HG03135 (cell line): Measurements from ENCODE around the gene RFWD3.
"Not testable (repeated sequence)": the region's sequence is repeated elsewhere in the genome, so short reads cannot be mapped to it uniquely, and the experiment has no call there.

Experiments
- ATAC-seq: cut with Tn5 transposase; IDR thresholded peaks from one replicate; pipeline ENCODE4 v1.9.1; 2021; ENCODE audit warnings: mild to moderate bottlenecking, moderate library complexity; ENCODE audit not compliant: unreplicated experiment

Gene RFWD3

GRCh38 chr16:74667255-74667700 lies 601 bp upstream of the RFWD3 start:
- ATAC-seq, result no peak

GRCh38 chr16:74666010-74666421 lies 661 bp downstream of the RFWD3 start:
- ATAC-seq, result no peak

- no peak for ATAC-seq
Observed at GRCh38 chr16:74661064-74661463, 5.6 kb downstream of the RFWD3 start.

GRCh38 chr16:74660383-74660782 lies 6.3 kb downstream of the RFWD3 start:
- no peak for ATAC-seq

GRCh38 chr16:74659041-74659440 lies 7.6 kb downstream of the RFWD3 start:
- ATAC-seq, result no peak

- ATAC-seq, result no peak
Observed at GRCh38 chr16:74657870-74658642, 8.6 kb downstream of the RFWD3 start.

GRCh38 chr16:74654536-74655050 lies 12.1 kb downstream of the RFWD3 start:
- ATAC-seq, result no peak

- not testable (repeated sequence) for ATAC-seq
Observed at GRCh38 chr16:74652883-74653282, 13.8 kb downstream of the RFWD3 start.

- no peak for ATAC-seq
Observed at GRCh38 chr16:74652249-74652648, 14.4 kb downstream of the RFWD3 start.

GRCh38 chr16:74651841-74652240 lies 14.8 kb downstream of the RFWD3 start:
- no peak for ATAC-seq

GRCh38 chr16:74650966-74651567 lies 15.6 kb downstream of the RFWD3 start:
- ATAC-seq, result no peak

GRCh38 chr16:74649839-74650504 lies 16.7 kb downstream of the RFWD3 start:
- ATAC-seq, result no peak

- ATAC-seq, result no peak
Observed at GRCh38 chr16:74641969-74642368, 24.7 kb downstream of the RFWD3 start.

GRCh38 chr16:74637742-74638453 lies 28.8 kb downstream of the RFWD3 start:
- no peak for ATAC-seq

- ATAC-seq, result no peak
Observed at GRCh38 chr16:74635303-74635702, 31.4 kb downstream of the RFWD3 start.

GRCh38 chr16:74633686-74634085 lies 33.0 kb downstream of the RFWD3 start:
- no peak for ATAC-seq

GRCh38 chr16:74627506-74628220 lies 39.0 kb downstream of the RFWD3 start:
- no peak for ATAC-seq

- no peak for ATAC-seq
Observed at GRCh38 chr16:74626741-74627416, 39.8 kb downstream of the RFWD3 start.

- no peak for ATAC-seq
Observed at GRCh38 chr16:74625500-74626350, 41.0 kb downstream of the RFWD3 start.
